HL-60 (cell line): ENCODE results near the gene HPCAL1.

Source experiments
- CTCF ChIP-seq: IDR thresholded peaks from one replicate; pipeline ENCODE4 v1.5.1; 2011; ENCODE audit warnings: low read length, control low read depth, inconsistent platforms; ENCODE audit not compliant: insufficient read depth
- POLR2AphosphoS5 ChIP-seq: IDR thresholded peaks from 2 replicates; pipeline ENCODE4 v1.6.1; 2012; ENCODE audit warnings: low read depth
- REST ChIP-seq: IDR thresholded peaks from 2 replicates; pipeline ENCODE4 v1.6.1; 2012; ENCODE audit warnings: low read depth; ENCODE audit not compliant: insufficient replicate concordance

GRCh38 chr2:10432311-10433181 lies 129.8 kb downstream of the HPCAL1 start:
- no peak for TF ChIP-seq POLR2AphosphoS5
- no peak for TF ChIP-seq CTCF
- TF ChIP-seq REST: no peak
